K562 (cell line): ENCODE measurements around the gene CYFIP2. TPM values are rescaled to one million over a fixed set of nuclear protein-coding genes. Genes with fewer than 3 reads are reported as not detected.

Source experiments
- ATF7 ChIP-seq: fragments of 450-650 bp; IDR thresholded peaks from 2 replicates; pipeline ENCODE4 v1.7.1; 2014; ENCODE audit warnings: mild to moderate bottlenecking, moderate library complexity
- ETV6 ChIP-seq, 3 experiments: fragments of 150-350 bp in 1 of 3; sonication (generic) in 1 of 3; formaldehyde crosslinking in 1 of 3; IDR thresholded peaks; 2 replicates each; pipeline versions ENCODE4 v1.6.1 to v1.8.0; 2014 to 2022; ENCODE audit warnings: borderline replicate concordance in 2 of 3, low read depth in 2 of 3, antibody characterized with exemption in 1 of 3, low read length in 1 of 3, mild to moderate bottlenecking in 1 of 3, missing genetic modification reagents in 1 of 3
- FOXP1 ChIP-seq: sonication (generic); formaldehyde crosslinking; IDR thresholded peaks from 2 replicates; pipeline ENCODE4 v1.8.0; 2022; ENCODE audit warnings: mild to moderate bottlenecking, missing genetic modification reagents
- GABPA ChIP-seq: fragments of 200-800 bp; sonication (Bioruptor generic); conservative IDR thresholded peaks from 2 replicates; pipeline ENCODE4 v1.6.1; 2016; ENCODE audit warnings: low read depth, missing genetic modification characterization, missing compliant biosample characterization
- KDM4B ChIP-seq, 2 experiments: fragments of 450-650 bp in 1 of 2; sonication (generic) in 1 of 2; IDR thresholded peaks; 2 replicates each; pipeline ENCODE4 v1.6.1; 2016 to 2017; ENCODE audit warnings: borderline replicate concordance in 2 of 2, antibody characterized with exemption in 1 of 2, low read depth in 1 of 2, mild to moderate bottlenecking in 1 of 2
- RBM39 ChIP-seq: fragments of 200-400 bp; formaldehyde crosslinking; optimal IDR thresholded peaks from 2 replicates; pipeline ENCODE3; 2018; ENCODE audit warnings: low read depth, low read length
- TEAD4 ChIP-seq, 2 experiments: sonication (generic) in 1 of 2; formaldehyde crosslinking in 1 of 2; IDR thresholded peaks; 2 replicates each; pipeline versions ENCODE4 v1.6.1 to v1.8.0; 2012 to 2022; ENCODE audit warnings: borderline replicate concordance in 1 of 2, inconsistent platforms in 1 of 2, low read length in 1 of 2, mild to moderate bottlenecking in 1 of 2, missing genetic modification reagents in 1 of 2
- U2AF2 ChIP-seq: fragments of 200-400 bp; formaldehyde crosslinking; optimal IDR thresholded peaks from 2 replicates; pipeline ENCODE3; 2017; ENCODE audit warnings: low read depth, mild to moderate bottlenecking, low read length
- USF2 ChIP-seq: sonication (generic); formaldehyde crosslinking; IDR thresholded peaks from 2 replicates; pipeline ENCODE4 v1.5.0; 2020; ENCODE audit warnings: missing genetic modification reagents
- ZBTB40 ChIP-seq, 2 experiments: fragments of 450-650 bp in 1 of 2; sonication (generic) in 1 of 2; formaldehyde crosslinking in 1 of 2; IDR thresholded peaks; 2 replicates each; pipeline versions ENCODE4 v1.7.1 to v1.9.0; 2016 to 2022; ENCODE audit warnings: inconsistent platforms in 1 of 2, mild to moderate bottlenecking in 1 of 2, missing genetic modification reagents in 1 of 2
- ZNF224 ChIP-seq: sonication (generic); formaldehyde crosslinking; IDR thresholded peaks from 2 replicates; pipeline ENCODE4 v1.8.0; 2022; ENCODE audit warnings: mild to moderate bottlenecking, missing genetic modification reagents
- ZNF592 ChIP-seq: fragments of 450-650 bp; IDR thresholded peaks from 2 replicates; pipeline ENCODE4 v1.6.1; 2017; ENCODE audit warnings: antibody characterized with exemption, mild to moderate bottlenecking
- ZNF830 ChIP-seq: fragments of 250-450 bp; sonication (Bioruptor Pico); IDR thresholded peaks from 2 replicates; pipeline ENCODE4 v1.5.0; 2021; ENCODE audit warnings: mild to moderate bottlenecking
- polyA plus RNA-seq, 8 experiments: library from polyadenylated mRNA; depleted of rRNA in 4 of 8; stranded (reverse) in 5 of 8; unstranded in 3 of 8; fragments of >200 nt; fragmentation: Nextera tagmentation in 2 of 8; fragmentation: Illumina TruSeq in 1 of 8; extraction: Ambion mirVana in 2 of 8; extraction: Trizol in 1 of 8; gene quantifications; 2 replicates each; pipeline versions ENCODE4 v1.2.1 to v1.2.3, GENCODE V29; 2011 to 2014; ENCODE audit warnings: inconsistent platforms in 1 of 8, missing spikeins in 1 of 8
- total RNA-seq, 7 experiments: library from RNA; depleted of rRNA in 6 of 7; stranded (reverse); fragments of >200 nt in 6 of 7; fragmentation: Illumina TruSeq in 2 of 7; extraction: Trizol in 2 of 7; gene quantifications; 2 replicates each; pipeline versions ENCODE4 v1.2.1 to v1.2.3, GENCODE V29; 2011 to 2021; ENCODE audit warnings: low replicate concordance in 1 of 7

Gene CYFIP2
- total and polyA plus RNA-seq, 9 of the 15 experiments (the other 6 are each of a cell fraction or from before 2014, with no cell fraction given), result 0.76 to 2.9 (median 1.4) TPM; not detected in 1

- TF ChIP-seq ZBTB40 (IDR thresholded peaks at IDR 0.05), result no peak
- TF ChIP-seq ZBTB40 (CRISPR knock-in tag; IDR thresholded peaks at IDR 0.05), result no peak
- TF ChIP-seq KDM4B (IDR thresholded peaks at IDR 0.05; ENCODE audit: borderline replicate concordance in 2 of 2, low read depth in 1 of 2), result no peak
- no peak for TF ChIP-seq ZNF224 (CRISPR knock-in tag)
- no peak for TF ChIP-seq FOXP1 (CRISPR knock-in tag)
- TF ChIP-seq ATF7, result no peak
- peak; percentile 15; the same call in 1 of the 2 replicates for TF ChIP-seq TEAD4 (IDR thresholded peaks at IDR 0.05; ENCODE audit: low read length)
- TF ChIP-seq TEAD4 (CRISPR knock-in tag; IDR thresholded peaks at IDR 0.05; ENCODE audit: borderline replicate concordance), result no peak
- no peak for TF ChIP-seq ETV6 (IDR thresholded peaks at IDR 0.05; ENCODE audit: borderline replicate concordance in 1 of 2, low read depth in 2 of 2, low read length in 1 of 2)
- TF ChIP-seq ETV6 (CRISPR knock-in tag; IDR thresholded peaks at IDR 0.05; ENCODE audit: borderline replicate concordance), result no peak
- no peak for TF ChIP-seq ZNF592
- TF ChIP-seq RBM39, result no peak
- TF ChIP-seq U2AF2, result no peak
- TF ChIP-seq GABPA (tag), result peak; percentile 32; the same call in 1 of the 2 replicates
- TF ChIP-seq USF2 (CRISPR knock-in tag), result no peak
- no peak for TF ChIP-seq ZNF830 (CRISPR knock-in tag)
Observed at GRCh38 chr5:157358871-157359270, 92.9 kb downstream of the CYFIP2 start (continued).
